HepG2 (cell line): ENCODE data around the gene MILR1. TPM values are rescaled to one million over a fixed set of nuclear protein-coding genes. Genes with fewer than 3 reads are reported as not detected.

Experiments
- ERF ChIP-seq: IDR thresholded peaks from 2 replicates; pipeline ENCODE4 v1.6.1; 2018; ENCODE audit warnings: missing biosample characterization, missing genetic modification reagents
- FUBP1 ChIP-seq: sonication (generic); formaldehyde crosslinking; IDR thresholded peaks from 2 replicates; pipeline ENCODE4 v1.5.1; 2020; ENCODE audit warnings: missing genetic modification reagents, mild to moderate bottlenecking, borderline replicate concordance
- GRHL1 ChIP-seq: sonication (generic); formaldehyde crosslinking; conservative IDR thresholded peaks from 2 replicates; pipeline ENCODE4 v1.8.0; 2022; ENCODE audit warnings: missing genetic modification reagents
- HDAC2 ChIP-seq: sonication (generic); formaldehyde crosslinking; IDR thresholded peaks from 2 replicates; pipeline ENCODE4 v1.4.0; 2020; ENCODE audit warnings: missing genetic modification reagents
- KMT2B ChIP-seq: IDR thresholded peaks from 2 replicates; pipeline ENCODE4 v1.6.1; 2016; ENCODE audit warnings: missing genetic modification reagents, missing compliant biosample characterization
- MIER2 ChIP-seq: IDR thresholded peaks from 2 replicates; pipeline ENCODE4 v1.6.1; 2016; ENCODE audit warnings: missing biosample characterization, missing genetic modification reagents
- MXD4 ChIP-seq: IDR thresholded peaks from 2 replicates; pipeline ENCODE4 v1.6.1; 2016; ENCODE audit warnings: mild to moderate bottlenecking, missing biosample characterization, missing genetic modification reagents
- NPAS2 ChIP-seq: sonication (generic); formaldehyde crosslinking; IDR thresholded peaks from 2 replicates; pipeline ENCODE4 v1.8.0; 2022; ENCODE audit warnings: mild to moderate bottlenecking, missing genetic modification reagents, borderline replicate concordance
- PITX1 ChIP-seq: sonication (generic); formaldehyde crosslinking; IDR thresholded peaks from 2 replicates; pipeline ENCODE4 v1.5.1; 2020; ENCODE audit warnings: mild to moderate bottlenecking, missing genetic modification reagents
- POLR2G ChIP-seq: fragments of 200-400 bp; formaldehyde crosslinking; IDR thresholded peaks from 2 replicates; pipeline ENCODE4 v1.6.1; 2018; ENCODE audit warnings: mild to moderate bottlenecking, low read depth, low read length, moderate library complexity
- RCOR2 ChIP-seq: IDR thresholded peaks from 2 replicates; pipeline ENCODE4 v1.6.1; 2016; ENCODE audit warnings: missing biosample characterization, missing genetic modification reagents
- REPIN1 ChIP-seq: sonication (generic); formaldehyde crosslinking; IDR thresholded peaks from 2 replicates; pipeline ENCODE4 v1.8.0; 2022; ENCODE audit warnings: missing genetic modification reagents, low read depth, mild to moderate bottlenecking, borderline replicate concordance
- RXRB ChIP-seq: IDR thresholded peaks from 2 replicates; pipeline ENCODE4 v1.6.1; 2016; ENCODE audit warnings: borderline replicate concordance, missing genetic modification reagents, missing compliant biosample characterization
- SP140L ChIP-seq: sonication (generic); formaldehyde crosslinking; IDR thresholded peaks from 2 replicates; pipeline ENCODE4 v1.4.0; 2020; ENCODE audit warnings: missing genetic modification reagents, borderline replicate concordance
- ZNF124 ChIP-seq: sonication (generic); formaldehyde crosslinking; IDR thresholded peaks from 2 replicates; pipeline ENCODE4 v1.4.0; 2020; ENCODE audit warnings: missing genetic modification reagents
- ZNF251 ChIP-seq: sonication (generic); formaldehyde crosslinking; IDR thresholded peaks from 2 replicates; pipeline ENCODE4 v1.9.0; 2021; ENCODE audit warnings: mild to moderate bottlenecking, missing genetic modification reagents
- ZNF510 ChIP-seq: sonication (generic); formaldehyde crosslinking; IDR thresholded peaks from 2 replicates; pipeline ENCODE4 v1.4.0; 2020; ENCODE audit warnings: low read depth, mild to moderate bottlenecking, missing genetic modification reagents
- ZNF652 ChIP-seq: IDR thresholded peaks from 2 replicates; pipeline ENCODE4 v1.6.1; 2016; ENCODE audit warnings: low read depth, borderline replicate concordance
- ZNF737 ChIP-seq: sonication (generic); formaldehyde crosslinking; IDR thresholded peaks from 2 replicates; pipeline ENCODE4 v1.5.0; 2020; ENCODE audit warnings: missing genetic modification reagents, mild to moderate bottlenecking, borderline replicate concordance
- ZSCAN29 ChIP-seq: sonication (generic); formaldehyde crosslinking; conservative IDR thresholded peaks from 2 replicates; pipeline ENCODE4 v1.4.0; 2020; ENCODE audit warnings: mild to moderate bottlenecking, missing genetic modification reagents
- polyA plus RNA-seq, 8 experiments: library from polyadenylated mRNA; depleted of rRNA in 3 of 8; stranded (reverse) in 7 of 8; unstranded in 1 of 8; fragments of >200 nt; fragmentation: Illumina TruSeq in 4 of 8; extraction: Trizol in 4 of 8; gene quantifications; 2 replicates each; pipeline versions ENCODE4 v1.2.1 to v1.2.3, GENCODE V29; 2011 to 2016; ENCODE audit warnings: low read depth in 4 of 8, missing spikeins in 1 of 8, mixed read lengths in 1 of 8; ENCODE audit not compliant: insufficient read depth in 1 of 8
- total RNA-seq, 5 experiments: library from RNA; depleted of rRNA; stranded (reverse); fragments of >200 nt; fragmentation: Illumina TruSeq; extraction: Trizol; gene quantifications; 2 replicates each; pipeline ENCODE4 v1.2.3, GENCODE V29; 2016; ENCODE audit warnings: low read depth in 1 of 5
- TF ChIP-seq, protein P1 (sequence below): sonication (generic); formaldehyde crosslinking; IDR thresholded peaks from 2 replicates; pipeline ENCODE4 v1.5.1; 2020; ENCODE audit warnings: mild to moderate bottlenecking, missing genetic modification reagents, moderate library complexity

Gene MILR1
- total and polyA plus RNA-seq, 2 of the 13 experiments (the other 11 are each of a cell fraction or from before 2014, with no cell fraction given) = 0.27 to 1.7 TPM

- no peak for TF ChIP-seq ZNF737 (CRISPR knock-in tag)
- 0 out of 2 replicates have a peak, but pooled peaks have one; percentile 78 for TF ChIP-seq SP140L (CRISPR knock-in tag)
- TF ChIP-seq, protein P1, sequence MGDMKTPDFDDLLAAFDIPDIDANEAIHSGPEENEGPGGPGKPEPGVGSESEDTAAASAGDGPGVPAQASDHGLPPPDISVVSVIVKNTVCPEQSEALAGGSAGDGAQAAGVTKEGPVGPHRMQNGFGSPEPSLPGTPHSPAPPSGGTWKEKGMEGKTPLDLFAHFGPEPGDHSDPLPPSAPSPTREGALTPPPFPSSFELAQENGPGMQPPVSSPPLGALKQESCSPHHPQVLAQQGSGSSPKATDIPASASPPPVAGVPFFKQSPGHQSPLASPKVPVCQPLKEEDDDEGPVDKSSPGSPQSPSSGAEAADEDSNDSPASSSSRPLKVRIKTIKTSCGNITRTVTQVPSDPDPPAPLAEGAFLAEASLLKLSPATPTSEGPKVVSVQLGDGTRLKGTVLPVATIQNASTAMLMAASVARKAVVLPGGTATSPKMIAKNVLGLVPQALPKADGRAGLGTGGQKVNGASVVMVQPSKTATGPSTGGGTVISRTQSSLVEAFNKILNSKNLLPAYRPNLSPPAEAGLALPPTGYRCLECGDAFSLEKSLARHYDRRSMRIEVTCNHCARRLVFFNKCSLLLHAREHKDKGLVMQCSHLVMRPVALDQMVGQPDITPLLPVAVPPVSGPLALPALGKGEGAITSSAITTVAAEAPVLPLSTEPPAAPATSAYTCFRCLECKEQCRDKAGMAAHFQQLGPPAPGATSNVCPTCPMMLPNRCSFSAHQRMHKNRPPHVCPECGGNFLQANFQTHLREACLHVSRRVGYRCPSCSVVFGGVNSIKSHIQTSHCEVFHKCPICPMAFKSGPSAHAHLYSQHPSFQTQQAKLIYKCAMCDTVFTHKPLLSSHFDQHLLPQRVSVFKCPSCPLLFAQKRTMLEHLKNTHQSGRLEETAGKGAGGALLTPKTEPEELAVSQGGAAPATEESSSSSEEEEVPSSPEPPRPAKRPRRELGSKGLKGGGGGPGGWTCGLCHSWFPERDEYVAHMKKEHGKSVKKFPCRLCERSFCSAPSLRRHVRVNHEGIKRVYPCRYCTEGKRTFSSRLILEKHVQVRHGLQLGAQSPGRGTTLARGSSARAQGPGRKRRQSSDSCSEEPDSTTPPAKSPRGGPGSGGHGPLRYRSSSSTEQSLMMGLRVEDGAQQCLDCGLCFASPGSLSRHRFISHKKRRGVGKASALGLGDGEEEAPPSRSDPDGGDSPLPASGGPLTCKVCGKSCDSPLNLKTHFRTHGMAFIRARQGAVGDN (CRISPR knock-in tag) = no peak
- peak; percentile 38; the same call in 1 of the 2 replicates for TF ChIP-seq PITX1 (CRISPR knock-in tag)
- no peak for TF ChIP-seq ZNF251 (CRISPR knock-in tag)
- TF ChIP-seq NPAS2 (CRISPR knock-in tag) = no peak
- TF ChIP-seq KMT2B (CRISPR knock-in tag) = 0 out of 2 replicates have a peak, but pooled peaks have one; percentile 40
- 0 out of 2 replicates have a peak, but pooled peaks have one; percentile 18 for TF ChIP-seq ZNF124 (CRISPR knock-in tag)
- TF ChIP-seq ZNF510 = 0 out of 2 replicates have a peak, but pooled peaks have one; percentile 46
- TF ChIP-seq REPIN1 (CRISPR knock-in tag) = 0 out of 2 replicates have a peak, but pooled peaks have one; percentile 30
- 0 out of 2 replicates have a peak, but pooled peaks have one; percentile 16 for TF ChIP-seq HDAC2
- TF ChIP-seq FUBP1 = no peak
- TF ChIP-seq POLR2G = 0 out of 2 replicates have a peak, but pooled peaks have one; percentile 18
- TF ChIP-seq ERF (CRISPR knock-in tag) = 0 out of 2 replicates have a peak, but pooled peaks have one; percentile 45
- 0 out of 2 replicates have a peak, but pooled peaks have one; percentile 32 for TF ChIP-seq MIER2
- TF ChIP-seq GRHL1 (CRISPR knock-in tag) = no peak
- TF ChIP-seq MXD4 = 0 out of 2 replicates have a peak, but pooled peaks have one; percentile 31
- TF ChIP-seq RCOR2 (CRISPR knock-in tag) = no peak
- 0 out of 2 replicates have a peak, but pooled peaks have one; percentile 36 for TF ChIP-seq ZSCAN29 (CRISPR knock-in tag)
- TF ChIP-seq RXRB = 0 out of 2 replicates have a peak, but pooled peaks have one; percentile 29
- TF ChIP-seq ZNF652 (CRISPR knock-in tag) = no peak
Observed at GRCh38 chr17:64418506-64419339, 30.2 kb upstream of the MILR1 start (continued).
